Peyer's patch (tissue), 4 donors: ENCODE measurements around the gene ELMOD3. TPM values are rescaled to one million over a fixed set of nuclear protein-coding genes. Genes with fewer than 3 reads are reported as not detected.
A peak's percentile ranks its signal among the peaks of the same experiment; 100 is the strongest.
"Not testable (repeated sequence)": the region's sequence is repeated elsewhere in the genome, so short reads cannot be mapped to it uniquely, and the experiment has no call there.

Source experiments
- DNase-seq, 3 donors: peaks; one replicate each; pipeline ENCODE4 v3.0.0-alpha.2; 2017 to 2019
- H3K27ac ChIP-seq, 4 donors: fragments of 200-600 bp; sonication (generic); one replicate each; pipeline ENCODE4 v1.5.1; 2016 to 2019
- H3K27me3 ChIP-seq, 2 donors: fragments of 200-600 bp; sonication (generic); one replicate each; pipeline ENCODE4 v1.5.1; 2019
- H3K36me3 ChIP-seq, 3 donors: fragments of 200-600 bp; sonication (generic); one replicate each; pipeline ENCODE4 v1.5.1; 2016 to 2019
- H3K4me1 ChIP-seq, 4 donors: fragments of 200-600 bp; sonication (generic); one replicate each; pipeline ENCODE4 v1.5.1; 2016 to 2019
- H3K4me3 ChIP-seq, 4 donors: fragments of 200-600 bp; sonication (generic); 1 replicate in 3 of 4; 2 replicates in 1 of 4; pipeline ENCODE4 v1.5.1; 2016 to 2019; ENCODE audit warnings: mild to moderate bottlenecking in 1 of 4
- H3K9me3 ChIP-seq, 4 donors: fragments of 200-600 bp; sonication (generic); one replicate each; pipeline ENCODE4 v1.5.1; 2016 to 2019; ENCODE audit warnings: mild to moderate bottlenecking in 1 of 4
- CTCF ChIP-seq, 6 experiments: fragments of 450-650 bp in 4 of 6; fragments of 200-600 bp in 2 of 6; sonication (generic) in 1 of 6; IDR thresholded peaks; one replicate each; pipeline ENCODE4 v1.5.1; 2017 to 2019; ENCODE audit warnings: antibody characterized with exemption in 6 of 6, mild to moderate bottlenecking in 3 of 6, moderate library complexity in 1 of 6
- POLR2A ChIP-seq, 2 donors: fragments of 450-650 bp; IDR thresholded peaks; one replicate each; pipeline ENCODE4 v1.5.1; 2017; ENCODE audit warnings: antibody characterized with exemption in 2 of 2, mild to moderate bottlenecking in 2 of 2, moderate library complexity in 2 of 2
- total RNA-seq, 4 donors: library from RNA; depleted of rRNA; stranded (reverse); fragments of >200 nt; gene quantifications; one replicate each; pipeline ENCODE4 v1.1.0, GENCODE V29; 2016

The ELMOD3 gene
- total RNA-seq, 4 donors from 2014 or later = 28.1 to 49.4 (median 45.8) TPM

- H3K36me3 ChIP-seq = peaks cover 0 to 24% (median 0%) of the 10 kb centered on the region in 3 donors
- peaks cover 0 to 40% (median 13%) of the 10 kb centered on the region in 4 donors for H3K4me1 ChIP-seq
- peak overlapping the region; percentile 75 to 87 (median 83) for H3K4me3 ChIP-seq
- H3K27me3 ChIP-seq = no peaks in the 10 kb centered on the region
- DNase-seq = peak; percentile 57 to 81 (median 73)
- no peaks in the 10 kb centered on the region for H3K9me3 ChIP-seq
- no peak for TF ChIP-seq CTCF (IDR thresholded peaks at IDR 0.05)
- TF ChIP-seq POLR2A (IDR thresholded peaks at IDR 0.05) = no peak
- H3K27ac ChIP-seq = peak overlapping the region; percentile 93 to 99 (median 96)
Measured at GRCh38 chr2:85327160-85327821, 27.3 kb upstream of the ELMOD3 start.

DNA sequence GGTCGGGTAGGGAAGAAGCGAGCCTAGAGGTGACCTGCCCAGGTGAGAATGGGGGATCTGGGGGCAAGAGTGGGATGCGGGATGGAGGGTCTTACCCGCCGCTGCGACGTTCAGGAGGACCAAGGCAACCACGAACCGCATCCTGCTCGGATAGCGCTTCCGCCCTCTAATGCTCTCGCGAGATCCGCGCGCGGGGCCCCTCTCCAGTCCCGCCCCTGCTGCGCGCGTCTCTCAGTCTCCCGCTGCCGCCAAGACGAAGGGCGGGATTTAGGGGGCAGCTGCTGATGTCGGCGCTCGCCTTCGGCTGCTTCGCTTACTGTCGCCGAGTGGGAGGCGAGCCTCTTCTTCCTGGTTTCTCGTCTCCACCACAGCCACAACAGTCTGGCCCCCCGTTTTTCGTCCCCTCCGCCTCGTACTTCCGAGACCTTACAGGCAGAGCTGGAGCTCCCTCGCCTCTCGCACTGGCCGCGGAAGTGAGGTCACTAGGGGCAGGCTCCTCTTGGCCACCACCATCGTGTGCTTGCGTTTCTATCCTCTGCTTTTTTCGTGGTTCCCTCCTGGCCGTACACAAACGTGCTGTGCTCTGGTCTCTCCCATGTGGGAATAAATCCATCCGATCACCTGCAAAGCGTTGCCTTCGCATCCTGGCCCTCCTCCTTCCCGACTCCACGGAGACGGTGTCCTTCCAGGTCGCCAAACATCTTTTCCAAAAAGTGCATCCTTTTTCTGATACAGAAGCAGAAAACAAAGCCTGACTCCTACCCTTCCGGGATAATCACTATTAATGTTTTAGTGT lies 26.5 kb upstream of the ELMOD3 start, which contains the start of gene TGOLN2:
Gene TGOLN2 (minus strand): TSS at position 168 of the 796 bp plus-strand sequence. CDS start 27 bp downstream, at position 141.
- H3K9me3 ChIP-seq = no peaks in the 10 kb centered on the region
- TF ChIP-seq CTCF (IDR thresholded peaks at IDR 0.05) = peak in 3 of 6 experiments; percentile 5 to 43 (median 21)
- TF ChIP-seq POLR2A (IDR thresholded peaks at IDR 0.05) = peak; percentile 99 to 100
- H3K27ac ChIP-seq = peak within 1 kb of the TSS; percentile 93 to 99 (median 96)
- H3K36me3 ChIP-seq = peaks cover 0 to 17% (median 0%) of the 10 kb centered on the region in 3 donors
- H3K4me1 ChIP-seq = peaks cover 0 to 34% (median 13%) of the 10 kb centered on the region in 4 donors
- no peaks in the 10 kb centered on the region for H3K27me3 ChIP-seq
- peak within 1 kb of the TSS; percentile 75 to 87 (median 83) for H3K4me3 ChIP-seq
- peak; percentile 95 to 97 (median 96) for DNase-seq

- H3K4me3 ChIP-seq = no peak overlapping the region
- DNase-seq = no peak
- peaks cover 0 to 5% (median 0%) of the 10 kb centered on the region in 3 donors for H3K36me3 ChIP-seq
- no peak for TF ChIP-seq POLR2A (IDR thresholded peaks at IDR 0.05)
- TF ChIP-seq CTCF (IDR thresholded peaks at IDR 0.05) = no peak
- H3K4me1 ChIP-seq = peaks cover 0 to 22% (median 10%) of the 10 kb centered on the region in 4 donors
- no peaks in the 10 kb centered on the region for H3K9me3 ChIP-seq
- no peaks in the 10 kb centered on the region for H3K27me3 ChIP-seq
- no peak overlapping the region for H3K27ac ChIP-seq
Measured at GRCh38 chr2:85329181-85329651, 25.4 kb upstream of the ELMOD3 start.

DNA sequence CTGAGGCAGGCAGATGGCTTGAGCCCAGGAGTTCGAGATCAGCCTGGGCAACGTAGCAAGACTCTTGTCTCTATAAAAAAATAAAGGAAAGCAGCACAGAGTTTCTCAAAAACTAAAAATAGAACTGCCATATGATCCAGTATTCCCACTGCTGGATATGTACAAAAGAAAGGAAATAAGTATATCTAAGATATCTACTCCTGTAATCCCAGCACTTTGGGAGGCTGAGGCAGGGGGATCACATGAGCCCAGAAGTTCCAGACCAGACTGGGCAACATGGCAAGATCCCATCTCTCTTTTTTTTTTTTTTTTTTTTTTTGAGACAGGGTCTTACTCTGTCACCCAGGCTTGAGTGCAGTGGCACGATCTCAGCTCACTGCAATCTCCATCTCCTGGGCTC lies 24.9 kb upstream of the ELMOD3 start:
- H3K4me3 ChIP-seq, H3K27ac ChIP-seq, H3K9me3 ChIP-seq, H3K36me3 ChIP-seq, H3K27me3 ChIP-seq: not testable (repeated sequence)
- DNase-seq = peak in 1 of 3 donors; percentile 15
- peaks cover 0 to 20% (median 9%) of the 10 kb centered on the region in 4 donors for H3K4me1 ChIP-seq

DNA sequence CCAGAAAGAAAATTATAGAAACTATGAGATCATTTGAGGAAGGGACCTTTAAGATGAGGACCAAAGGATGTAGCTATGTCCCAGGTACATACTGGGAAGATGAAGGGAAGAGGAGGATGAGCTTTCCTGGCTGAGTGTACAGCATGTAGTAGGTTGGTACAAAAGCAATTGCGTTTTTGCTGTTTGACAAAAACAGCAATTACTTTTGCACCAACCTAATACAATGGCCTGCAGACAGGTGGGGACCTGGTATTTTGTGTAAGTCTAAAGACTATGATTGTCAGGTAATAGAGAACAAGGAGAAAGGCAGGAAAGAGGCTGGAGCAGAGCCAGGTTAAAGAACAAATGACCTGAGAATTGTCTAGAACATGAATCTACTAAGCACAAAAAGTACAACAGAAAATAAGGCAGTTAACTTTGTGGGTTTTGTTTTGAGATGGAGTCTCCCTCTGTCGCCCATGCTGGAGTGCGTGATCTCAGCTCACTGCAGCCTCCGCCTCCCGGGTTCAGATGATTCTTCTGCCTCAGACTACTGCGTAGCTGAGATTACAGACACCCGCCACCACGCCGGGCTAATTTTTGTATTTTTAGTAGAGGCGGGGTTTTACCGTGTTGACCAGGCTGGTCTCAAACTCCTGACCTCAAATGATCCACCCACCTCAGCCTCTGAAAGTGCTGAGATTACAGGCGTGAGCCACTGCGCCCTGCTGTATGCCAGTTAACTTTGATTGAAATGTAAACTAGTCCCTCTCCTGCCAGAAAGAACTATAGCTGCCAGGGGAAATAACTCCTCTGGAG lies 23.5 kb upstream of the ELMOD3 start:
- Histone ChIP-seq H3K36me3 (no peaks in the 10 kb centered on the region), H3K27ac (no peak overlapping the region), H3K4me1 (peaks cover 0 to 14% (median 2%) of the 10 kb centered on the region in 4 donors), H3K4me3 (no peak overlapping the region), H3K27me3 (no peaks in the 10 kb centered on the region), H3K9me3 (no peaks in the 10 kb centered on the region)
- no peak for TF ChIP-seq CTCF (IDR thresholded peaks at IDR 0.05)
- TF ChIP-seq POLR2A (IDR thresholded peaks at IDR 0.05) = no peak
- DNase-seq = peak in 1 of 3 donors; percentile 26

DNA sequence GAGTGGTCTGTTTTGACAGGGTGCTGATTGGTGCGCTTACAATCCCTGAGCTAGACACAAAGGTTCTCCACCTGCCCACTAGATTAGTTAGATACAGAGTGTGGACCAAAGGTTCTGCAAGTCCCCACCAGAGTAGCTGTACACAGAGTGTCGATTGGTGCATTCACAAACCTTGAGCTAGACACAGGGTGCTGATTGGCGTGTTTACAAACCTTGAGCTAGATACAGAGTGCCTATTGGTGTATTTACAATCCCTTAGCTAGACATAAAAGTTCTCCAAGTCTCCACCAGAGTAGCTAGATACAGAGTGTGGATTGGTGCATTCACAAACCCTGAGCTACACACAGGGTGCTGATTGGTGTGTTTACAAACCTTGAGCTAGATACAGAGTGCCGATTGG lies 20.7 kb upstream of the ELMOD3 start:
- not testable (repeated sequence) for H3K27ac ChIP-seq, H3K27me3 ChIP-seq, H3K4me1 ChIP-seq, H3K9me3 ChIP-seq, H3K4me3 ChIP-seq, H3K36me3 ChIP-seq, DNase-seq
